GM18519 (cell line): ENCODE data around the gene HS1BP3.

Experiments
- ATAC-seq: cut with Tn5 transposase; IDR thresholded peaks from one replicate; pipeline ENCODE4 v1.9.1; 2021; ENCODE audit warnings: mild to moderate bottlenecking, moderate library complexity; ENCODE audit not compliant: unreplicated experiment, low FRiP score

The HS1BP3 gene

DNA sequence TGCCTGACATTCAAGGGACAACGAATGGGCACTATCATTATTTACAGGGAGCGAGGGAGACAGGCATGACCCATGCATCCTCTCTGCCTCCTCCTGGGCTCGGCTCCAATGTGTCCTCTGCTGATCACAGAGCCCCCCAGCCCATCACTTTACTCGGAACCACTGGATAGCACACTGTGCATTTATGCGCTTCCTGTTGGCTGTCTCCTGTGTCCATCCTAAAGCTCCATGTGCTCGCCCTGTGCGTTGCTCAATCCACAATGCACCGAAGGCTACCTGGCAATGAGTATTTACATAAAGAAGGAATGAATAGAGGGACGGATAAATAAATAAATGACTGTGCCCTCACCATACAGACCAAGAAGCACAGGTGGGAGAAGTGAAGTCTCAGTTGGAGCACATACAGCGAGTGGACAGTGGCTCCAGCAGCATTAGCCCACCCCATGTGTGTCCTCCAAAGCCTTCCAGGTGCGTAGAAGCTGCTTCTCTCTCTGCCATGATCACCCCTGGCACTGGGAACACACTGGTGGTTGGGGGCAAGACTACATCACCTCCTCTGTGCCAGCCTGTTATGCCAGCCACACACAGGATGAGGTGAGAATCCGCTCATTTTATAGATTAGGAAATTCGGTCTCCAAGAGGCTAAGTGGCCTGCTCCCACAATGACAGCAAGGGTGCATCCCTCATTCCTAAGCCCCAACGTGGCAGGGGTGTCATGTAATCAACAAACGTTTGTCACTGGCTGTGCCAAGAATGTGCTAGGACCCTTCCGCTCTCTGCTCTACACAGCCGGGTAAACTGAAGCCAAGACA lies 13.7 kb upstream of the HS1BP3 start:
- no peak for ATAC-seq

DNA sequence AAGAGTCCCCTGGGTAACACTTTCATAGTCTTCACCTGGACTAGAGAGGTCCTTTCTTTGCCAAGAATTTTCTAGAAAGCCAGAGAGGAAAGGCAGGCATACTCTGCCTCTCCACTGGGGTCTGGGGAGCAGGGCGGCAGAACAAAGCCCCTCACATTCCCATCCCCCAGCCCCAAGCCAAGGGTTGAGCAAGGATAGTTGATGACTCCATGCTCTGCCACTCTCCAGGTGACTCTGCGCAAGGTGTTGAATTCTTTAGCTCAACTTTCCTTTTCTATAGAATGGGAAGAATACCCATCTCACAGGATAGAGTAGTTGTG lies 13.1 kb upstream of the HS1BP3 start:
- no peak for ATAC-seq

DNA sequence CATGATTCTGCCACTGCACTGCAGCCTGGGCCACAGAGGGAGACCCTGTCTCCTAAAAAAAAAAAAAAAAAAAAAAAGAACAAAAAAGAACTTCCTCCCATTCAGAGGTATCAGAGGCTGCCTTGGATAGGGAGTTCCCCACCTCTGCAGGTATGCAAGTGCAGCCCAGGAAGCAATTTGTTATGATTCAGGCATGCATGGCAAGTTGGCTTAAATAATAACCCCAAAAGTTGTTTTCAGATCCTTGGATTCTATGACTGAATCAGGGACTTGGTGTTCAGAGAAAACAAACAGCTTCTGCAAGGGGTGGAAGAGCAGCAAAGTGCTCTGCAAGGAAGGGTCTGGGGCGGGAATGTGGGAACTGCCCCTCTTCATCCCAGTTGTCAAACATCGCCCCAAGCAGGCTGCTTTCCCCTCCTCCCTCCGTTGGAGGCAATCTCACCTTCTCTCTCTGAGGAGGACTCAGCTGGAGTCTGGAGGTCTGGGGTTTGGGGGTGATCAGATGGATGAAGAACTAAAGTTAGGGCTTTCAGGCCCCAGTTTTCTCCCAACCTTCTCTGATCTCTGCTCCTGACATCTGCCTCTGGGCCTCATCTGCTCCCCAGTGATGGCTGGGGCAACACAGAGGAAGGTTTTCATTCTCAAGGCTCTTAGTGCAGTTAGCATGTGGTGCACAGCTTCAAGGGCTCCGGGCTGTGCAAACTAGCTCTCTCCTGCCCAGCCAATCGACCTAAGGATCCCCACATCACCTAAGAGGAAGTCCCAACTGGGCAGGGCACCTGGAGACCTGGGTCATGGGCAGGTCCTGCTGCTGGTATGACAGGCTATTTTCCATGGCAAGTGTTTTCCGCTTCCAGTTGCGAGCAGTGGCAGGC lies 12.5 kb upstream of the HS1BP3 start:
- ATAC-seq: no peak

DNA sequence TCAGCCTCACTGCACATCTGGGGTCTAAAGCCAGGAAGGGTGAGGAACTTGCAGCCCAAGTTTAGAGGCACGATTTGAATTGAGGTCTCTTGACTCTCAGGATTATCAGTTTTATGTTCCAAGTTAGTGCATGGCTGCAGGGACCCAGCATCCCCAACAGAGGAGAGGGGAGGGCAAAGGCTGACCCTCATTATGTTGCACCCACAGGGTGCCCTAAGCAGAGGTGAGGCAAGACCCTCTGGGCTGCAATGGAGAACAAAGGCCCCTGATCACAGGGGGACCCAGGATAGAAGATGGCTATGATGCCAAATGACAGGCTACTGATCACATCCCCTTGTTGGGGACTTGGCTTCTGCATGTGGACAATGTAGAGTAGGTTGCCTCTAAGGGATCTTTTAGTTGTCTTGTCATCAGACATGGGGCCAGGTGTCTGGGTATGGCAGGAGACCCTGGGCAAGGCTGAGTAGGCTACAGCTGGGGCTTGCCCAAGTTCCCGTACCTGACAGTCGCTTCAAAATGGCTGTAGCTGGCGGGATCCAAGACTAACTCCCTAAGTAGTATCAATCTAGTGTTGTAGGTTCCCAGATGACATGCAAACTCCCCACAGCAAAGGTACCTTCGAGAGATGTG lies 11.5 kb upstream of the HS1BP3 start:
- ATAC-seq: no peak

DNA sequence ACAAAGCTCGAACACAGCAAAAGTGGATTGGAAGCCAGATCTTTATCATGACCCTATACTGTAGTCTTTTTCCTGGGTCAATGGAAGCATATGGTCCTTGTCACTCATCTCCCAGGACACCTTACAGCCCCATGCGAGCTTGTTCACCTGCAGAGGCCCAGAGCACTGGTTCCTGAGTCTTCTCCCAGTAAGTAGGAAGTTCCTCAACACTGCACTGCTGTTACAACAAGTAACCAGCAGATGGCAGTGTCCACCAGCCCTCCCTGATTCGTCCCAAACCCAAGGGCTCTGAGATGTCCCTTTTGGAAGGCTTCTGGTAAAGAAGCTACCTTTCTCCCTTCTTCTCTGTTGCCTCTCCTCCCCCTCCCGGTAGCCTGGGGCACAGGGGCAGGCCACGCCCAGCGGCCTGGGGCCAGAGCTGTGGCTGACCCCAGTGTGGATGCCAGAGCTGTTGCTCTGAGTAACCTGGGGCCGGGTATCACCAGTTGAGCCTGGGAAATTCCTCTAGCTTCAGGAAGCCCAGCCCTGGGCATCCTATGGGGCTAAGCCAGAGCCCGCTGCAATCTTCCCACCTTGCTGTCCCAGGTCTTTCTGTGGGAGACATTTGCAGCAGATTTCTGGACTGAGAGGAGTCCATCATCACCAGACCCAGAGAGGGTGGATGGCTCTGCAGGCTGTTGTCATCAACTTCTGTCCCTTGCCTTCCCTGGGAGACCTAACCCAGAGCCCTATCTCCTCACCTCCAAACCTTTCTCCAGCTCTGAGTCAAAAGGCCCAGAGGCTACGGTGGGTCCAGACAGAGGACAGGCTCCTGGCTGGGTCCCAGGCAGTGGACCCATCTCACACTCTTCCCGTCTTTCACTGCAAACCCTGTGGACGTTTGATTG lies 10.8 kb upstream of the HS1BP3 start:
- ATAC-seq: no peak

DNA sequence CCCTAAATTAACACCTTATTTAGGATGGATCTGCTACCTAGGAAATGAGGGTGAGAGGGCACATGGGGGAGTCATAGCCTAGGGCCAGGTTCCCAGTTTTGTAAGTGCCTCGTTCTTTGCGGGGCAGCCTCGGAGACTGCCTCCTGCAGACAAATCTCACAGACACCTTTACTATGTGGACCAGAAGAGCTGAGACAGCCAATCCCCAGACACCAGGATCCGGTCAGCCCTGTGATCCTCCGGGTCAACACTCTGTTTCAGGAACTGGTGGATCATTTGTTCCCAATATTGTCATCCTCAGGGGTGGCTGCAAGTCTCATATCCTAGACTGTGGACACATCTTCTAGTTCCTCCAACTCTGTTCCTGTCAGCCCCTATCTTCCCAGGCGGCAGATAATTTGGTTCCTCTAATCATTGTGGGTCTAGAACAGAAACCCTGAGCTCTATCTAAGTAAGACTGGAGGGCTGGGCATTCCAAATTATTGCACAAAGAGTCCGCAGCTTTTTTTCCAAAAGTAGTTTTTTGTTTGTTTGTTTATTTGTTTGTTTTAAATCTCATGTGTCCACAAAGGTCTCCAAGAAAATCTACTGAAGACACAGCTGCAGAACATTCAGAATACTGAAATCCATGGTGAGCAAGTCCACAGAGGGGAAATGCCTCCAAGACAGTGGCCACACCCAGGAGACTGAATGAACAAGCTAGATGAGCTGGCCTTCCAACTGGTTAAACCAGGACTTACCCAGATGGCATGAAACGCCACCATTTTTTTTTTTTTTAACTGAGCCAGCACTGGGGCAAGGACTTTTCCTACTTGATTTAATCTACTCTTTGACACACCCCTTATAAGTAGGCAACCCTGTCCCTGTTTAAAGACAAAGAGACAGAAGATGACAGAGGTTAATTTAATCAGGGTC lies 9.9 kb upstream of the HS1BP3 start:
- no peak for ATAC-seq

DNA sequence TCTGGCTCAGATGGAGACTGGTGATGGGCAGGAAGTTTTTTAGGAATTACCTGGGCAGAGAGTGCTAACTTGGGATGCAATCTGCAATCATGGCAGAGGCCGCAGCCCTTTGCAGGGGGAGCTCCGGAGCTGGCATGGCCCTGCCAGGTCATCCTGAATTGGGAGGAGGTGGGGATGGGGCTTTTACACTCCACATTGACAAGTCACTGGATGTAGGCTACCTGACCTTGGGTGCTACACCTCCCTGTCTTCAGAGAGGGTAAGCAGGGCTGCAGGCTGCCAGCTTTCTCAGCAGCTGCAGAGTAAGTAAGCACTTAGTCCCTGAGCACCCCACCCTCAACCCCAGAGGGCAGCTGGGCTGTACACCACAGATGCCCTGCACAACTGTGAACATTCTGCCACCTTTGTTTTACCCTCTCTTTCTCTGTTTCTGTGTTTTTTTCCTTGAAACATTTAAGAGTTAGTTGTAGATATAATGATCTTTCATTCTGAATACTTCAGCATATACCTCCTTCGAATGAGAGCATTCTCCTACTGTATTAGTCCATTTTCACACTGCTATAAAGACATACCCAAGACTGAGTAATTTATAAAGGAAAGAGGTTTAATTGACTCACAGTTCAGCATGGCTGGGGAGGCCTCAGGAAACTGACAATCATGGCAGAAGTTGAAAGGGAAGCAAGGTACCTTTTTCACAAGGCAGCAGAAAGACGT lies 6.8 kb upstream of the HS1BP3 start:
- ATAC-seq: no peak

DNA sequence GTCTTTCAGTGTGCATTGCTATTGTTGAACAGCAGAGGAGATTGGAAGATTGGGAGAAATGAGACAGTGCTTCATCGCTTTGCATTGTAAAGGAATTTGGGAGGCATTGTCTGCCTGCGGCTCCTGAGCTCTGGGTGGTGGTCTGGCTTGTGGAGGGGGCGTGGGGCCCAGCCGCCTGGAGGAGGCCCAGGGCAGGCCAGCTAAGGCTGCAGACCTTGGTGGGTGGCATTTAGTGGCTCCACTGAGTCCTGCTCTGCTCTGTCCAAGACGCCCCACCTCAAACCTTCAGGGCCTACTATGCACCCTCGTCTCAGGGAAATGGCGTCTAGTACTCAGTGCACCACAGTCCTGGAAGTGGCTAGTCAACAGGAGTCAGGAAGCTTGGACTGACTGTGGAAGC lies 5.7 kb upstream of the HS1BP3 start:
- no peak for ATAC-seq

DNA sequence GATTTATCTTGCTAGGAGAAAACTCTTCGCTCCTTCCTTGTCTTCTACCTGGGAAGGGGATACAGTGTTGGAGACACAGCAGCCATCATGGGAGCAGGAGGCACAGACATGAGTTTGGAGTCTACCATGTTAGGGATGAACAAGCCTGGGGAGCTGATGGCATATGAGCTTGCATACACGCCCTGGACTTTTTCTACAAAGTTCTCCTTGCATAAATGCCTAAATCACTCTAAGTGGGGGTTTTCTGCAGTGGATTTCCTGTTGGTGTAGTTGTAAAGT lies 3.6 kb upstream of the HS1BP3 start:
- ATAC-seq: no peak

DNA sequence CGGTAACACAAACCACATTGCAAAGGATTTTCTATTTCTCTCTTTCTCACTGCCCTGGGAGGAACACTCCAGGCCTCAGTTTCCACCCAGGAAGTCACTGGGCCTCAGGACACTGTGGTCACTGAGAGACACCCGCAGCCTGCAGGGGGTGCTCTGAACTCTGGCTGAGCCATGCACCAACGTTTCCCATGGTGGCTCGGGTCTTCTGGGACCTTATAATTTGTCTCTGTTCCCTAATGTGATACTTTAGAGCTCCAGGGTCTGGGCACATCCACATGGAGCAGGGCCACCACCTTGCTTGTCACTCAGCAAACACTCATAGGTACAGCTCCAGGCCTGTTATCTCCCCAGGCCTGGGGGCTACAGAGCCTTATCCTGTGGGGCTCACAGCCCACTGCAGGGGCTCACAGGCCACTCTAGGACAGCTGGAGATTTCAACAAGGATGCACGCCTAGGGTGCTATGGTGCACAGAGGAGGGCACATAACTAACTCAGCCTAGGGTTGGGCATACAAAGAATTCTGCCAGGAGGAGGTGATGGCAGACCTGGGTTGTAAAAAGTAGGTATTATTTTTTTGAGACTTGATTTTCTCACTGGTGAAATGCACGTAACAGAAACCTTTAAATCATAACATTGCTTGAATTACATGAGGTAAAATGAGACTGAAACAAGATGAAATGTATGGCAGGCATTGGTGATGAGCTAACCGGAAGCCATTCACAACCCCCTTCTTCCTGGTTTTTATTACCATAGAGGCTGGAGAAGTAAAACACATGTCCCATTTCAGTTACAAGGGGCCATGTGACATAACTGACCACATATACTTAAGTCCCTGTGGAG lies 3.0 kb upstream of the HS1BP3 start:
- no peak for ATAC-seq

DNA sequence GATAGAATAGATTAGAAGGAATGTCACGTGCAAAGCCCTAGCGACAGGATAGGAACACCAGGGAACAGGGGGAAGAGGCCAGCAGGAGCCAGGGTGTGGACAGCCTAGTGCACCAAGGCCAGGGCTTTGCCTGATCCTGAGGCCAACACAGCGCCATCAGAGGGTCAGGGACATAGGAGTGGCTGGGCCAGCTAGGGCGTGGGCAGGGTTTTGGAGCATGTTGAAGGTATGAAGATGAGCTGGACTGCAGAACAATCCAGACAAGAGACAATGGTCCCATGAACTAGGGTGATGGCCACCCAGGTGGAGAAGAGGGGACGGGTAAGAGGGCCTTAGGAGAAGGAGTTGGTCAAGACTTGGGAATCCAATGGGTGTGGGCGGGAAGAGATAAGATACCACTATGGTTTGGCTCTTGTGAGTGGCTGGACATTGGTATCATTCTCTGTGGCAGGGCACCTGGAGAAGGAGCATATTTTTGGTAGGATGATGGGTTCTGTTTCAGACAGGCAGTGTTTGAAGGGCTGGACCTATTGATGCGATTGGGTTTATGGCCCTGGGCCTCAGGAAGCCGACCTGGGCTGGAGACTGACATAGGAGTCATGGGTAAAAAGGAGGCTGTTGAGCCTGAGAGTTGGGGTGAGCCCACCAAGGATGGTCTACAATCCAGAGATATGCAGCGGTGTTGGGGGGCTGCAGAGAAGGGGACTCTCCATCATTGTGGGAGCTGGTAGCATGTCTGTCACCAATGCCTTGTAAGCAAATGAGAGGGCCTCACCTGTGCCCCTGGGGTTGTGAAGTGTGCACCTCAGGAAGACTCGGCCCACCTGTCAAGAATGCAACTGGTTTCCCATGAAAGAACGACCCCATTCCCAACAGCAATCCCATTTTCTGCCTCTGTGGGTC lies 2.0 kb upstream of the HS1BP3 start:
- no peak for ATAC-seq

DNA sequence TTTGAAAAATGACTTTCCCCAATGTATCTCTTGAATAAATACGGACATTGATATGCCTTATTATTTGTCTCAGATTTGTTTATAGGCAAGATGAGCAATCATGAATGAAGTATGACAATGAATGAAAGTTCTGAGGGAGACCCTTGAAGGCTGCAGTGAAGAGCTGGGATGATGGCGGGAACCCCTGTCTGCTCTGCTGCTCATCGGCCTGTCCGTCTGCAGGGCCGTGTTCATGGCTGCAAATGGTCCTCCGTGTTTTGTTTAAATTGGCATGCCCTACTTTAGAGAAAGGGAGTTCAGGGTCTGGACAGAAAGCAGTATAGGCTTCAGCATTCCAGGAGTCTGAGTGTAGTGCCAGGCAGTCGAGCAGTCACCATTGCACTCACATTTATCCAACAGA lies 1.2 kb upstream of the HS1BP3 start:
- no peak for ATAC-seq

DNA sequence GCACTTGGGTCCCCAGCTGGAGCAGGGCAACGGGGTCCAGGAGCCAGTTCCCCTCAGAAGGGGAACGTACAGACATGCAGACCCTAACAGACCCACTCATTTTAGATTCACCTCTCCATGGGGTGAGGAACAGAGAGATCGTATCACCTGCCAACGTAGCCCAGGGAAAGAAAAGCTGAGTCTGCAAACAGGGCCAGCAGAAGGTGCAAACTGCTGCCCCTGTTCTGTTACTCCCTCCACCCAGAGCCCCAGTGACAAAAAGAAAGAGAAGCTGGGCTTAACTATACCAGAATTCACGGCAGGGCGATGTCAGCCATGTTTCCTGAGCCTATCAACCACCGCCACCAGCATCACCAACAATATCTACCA lies 817 bp upstream of the HS1BP3 start:
- no peak for ATAC-seq

DNA sequence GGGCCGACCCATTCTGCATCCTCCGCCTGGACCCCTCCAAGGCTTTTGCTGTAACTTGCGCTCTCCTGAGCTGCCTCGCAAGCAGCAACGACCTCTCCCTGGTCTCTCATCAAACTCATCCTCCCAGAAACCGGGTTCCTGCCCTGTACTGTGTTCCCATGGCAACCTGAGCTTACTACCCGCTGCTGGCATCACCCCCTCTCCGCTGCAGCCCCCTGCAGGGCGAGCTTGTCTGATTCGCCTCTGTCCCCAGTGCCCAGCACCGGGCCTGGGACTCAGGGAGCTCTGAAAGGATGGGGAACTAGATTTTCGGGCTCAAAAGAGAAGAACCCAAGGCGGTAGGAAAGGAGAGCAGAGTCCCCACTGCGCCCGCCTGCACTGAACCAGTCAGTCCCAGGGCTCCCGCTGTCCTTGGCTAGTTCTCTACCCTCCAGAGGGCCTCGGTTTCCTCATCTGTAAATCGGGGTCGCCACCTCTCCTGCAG lies 463 bp downstream of the HS1BP3 start:
- no peak for ATAC-seq

DNA sequence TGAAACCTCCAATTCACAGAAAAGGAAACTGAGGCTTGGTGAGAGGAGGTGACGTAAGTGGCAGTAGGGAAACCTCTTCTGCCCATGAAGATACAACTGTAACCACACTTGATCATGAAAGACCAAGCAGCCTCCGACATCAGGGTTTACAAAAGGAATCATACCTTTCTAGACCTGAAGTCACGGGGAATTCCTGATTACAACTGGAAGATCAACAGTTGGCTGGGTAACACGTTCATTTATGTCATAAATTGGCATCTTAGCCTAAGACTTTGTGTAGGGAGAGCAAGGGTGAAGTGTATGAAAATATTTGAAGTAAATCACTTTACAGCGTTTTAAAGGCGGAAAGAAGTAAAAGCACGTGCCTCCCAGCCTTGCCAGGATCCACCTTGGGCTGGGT lies 922 bp downstream of the HS1BP3 start:
- ATAC-seq: no peak

DNA sequence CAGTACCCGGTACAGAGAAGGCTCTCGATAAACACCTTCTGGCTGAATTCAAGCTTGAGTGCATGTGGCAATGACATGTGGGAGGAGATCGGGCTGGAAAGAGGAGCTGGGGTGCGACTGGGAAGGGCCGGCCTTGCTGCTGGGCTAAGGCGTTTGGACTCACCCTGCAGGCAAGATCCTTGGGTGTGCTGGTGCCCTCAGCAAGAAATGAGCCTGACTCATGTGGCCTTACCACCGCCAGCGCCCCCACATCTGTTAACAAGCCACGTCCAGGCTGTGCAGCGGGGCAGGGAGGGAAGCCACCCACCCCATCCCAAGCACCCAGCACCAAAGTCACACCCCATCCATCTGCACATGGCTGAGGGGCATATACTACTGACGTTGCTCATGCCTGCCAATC lies 1.3 kb downstream of the HS1BP3 start:
- no peak for ATAC-seq

DNA sequence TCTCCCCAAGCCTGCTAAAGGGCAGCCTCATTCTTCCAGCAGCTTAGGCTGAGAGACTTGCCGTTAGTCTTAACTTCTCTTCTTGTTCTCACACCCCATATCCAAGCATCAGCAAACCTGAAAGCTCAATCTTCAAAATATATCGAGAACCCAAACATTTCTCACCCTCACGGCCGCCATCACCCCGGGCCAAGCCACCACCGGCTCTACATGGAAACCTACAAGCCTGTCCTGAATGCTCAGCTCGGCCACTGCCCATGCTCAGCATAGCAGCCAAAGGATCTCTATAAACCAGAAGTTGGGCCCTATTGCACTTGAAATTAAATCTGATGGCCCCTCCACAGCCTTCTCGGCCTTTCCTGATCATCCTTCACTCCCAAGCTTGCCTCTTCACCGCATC lies 2.1 kb downstream of the HS1BP3 start:
- no peak for ATAC-seq
